ENCODE measurements around the gene SERPINB4. TPM values are rescaled to one million over a fixed set of nuclear protein-coding genes. Genes with fewer than 3 reads are reported as not detected.

Gene SERPINB4
- total and polyA plus RNA-seq, 2 donors from 2014 or later = not detected

DNA sequence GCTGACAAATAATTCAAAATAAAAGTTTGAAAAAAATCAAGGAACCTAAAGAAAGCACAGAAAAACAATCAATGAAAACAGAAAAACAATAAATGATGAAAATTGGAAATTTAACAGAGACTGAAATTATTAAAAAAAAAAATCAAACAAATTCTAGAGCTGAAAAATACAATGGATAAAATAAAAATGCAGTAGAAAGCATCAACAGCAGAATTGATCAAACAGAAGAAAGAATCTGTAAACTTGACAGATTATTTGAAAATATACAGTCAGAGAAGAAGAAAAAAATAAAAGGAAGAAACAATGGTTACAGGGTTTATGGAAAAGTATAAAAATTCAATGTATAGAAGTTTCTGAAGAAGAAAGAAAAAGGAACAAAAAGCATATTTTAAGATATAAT, 16.2 kb downstream of the SERPINB4 start:
- TF ChIP-seq, protein P1, sequence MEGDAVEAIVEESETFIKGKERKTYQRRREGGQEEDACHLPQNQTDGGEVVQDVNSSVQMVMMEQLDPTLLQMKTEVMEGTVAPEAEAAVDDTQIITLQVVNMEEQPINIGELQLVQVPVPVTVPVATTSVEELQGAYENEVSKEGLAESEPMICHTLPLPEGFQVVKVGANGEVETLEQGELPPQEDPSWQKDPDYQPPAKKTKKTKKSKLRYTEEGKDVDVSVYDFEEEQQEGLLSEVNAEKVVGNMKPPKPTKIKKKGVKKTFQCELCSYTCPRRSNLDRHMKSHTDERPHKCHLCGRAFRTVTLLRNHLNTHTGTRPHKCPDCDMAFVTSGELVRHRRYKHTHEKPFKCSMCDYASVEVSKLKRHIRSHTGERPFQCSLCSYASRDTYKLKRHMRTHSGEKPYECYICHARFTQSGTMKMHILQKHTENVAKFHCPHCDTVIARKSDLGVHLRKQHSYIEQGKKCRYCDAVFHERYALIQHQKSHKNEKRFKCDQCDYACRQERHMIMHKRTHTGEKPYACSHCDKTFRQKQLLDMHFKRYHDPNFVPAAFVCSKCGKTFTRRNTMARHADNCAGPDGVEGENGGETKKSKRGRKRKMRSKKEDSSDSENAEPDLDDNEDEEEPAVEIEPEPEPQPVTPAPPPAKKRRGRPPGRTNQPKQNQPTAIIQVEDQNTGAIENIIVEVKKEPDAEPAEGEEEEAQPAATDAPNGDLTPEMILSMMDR (IDR thresholded peaks at IDR 0.05; ENCODE audit: borderline replicate concordance, extremely low read depth, insufficient read depth) = no peak
- intact Hi-C loops (cut with DNase I) = no loop called here
- Histone ChIP-seq H3K9ac (ENCODE audit: low read length in 3 of 3) (no peak overlapping the region), H3K36me3 (ENCODE audit: control insufficient read depth in 2 of 3, insufficient read depth in 3 of 3, low read length in 3 of 3) (no peaks in the 10 kb centered on the region), H3K27me3 (ENCODE audit: control insufficient read depth, insufficient read depth, low read length) (no peaks in the 10 kb centered on the region), H3K4me1 (ENCODE audit: control insufficient read depth in 2 of 3, insufficient read depth in 2 of 3, low read depth in 1 of 3, low read length in 3 of 3) (no peaks in the 10 kb centered on the region), H3K4me3 (ENCODE audit: low read length in 3 of 3) (no peak overlapping the region), H3K27ac (ENCODE audit: low read depth in 2 of 2, low read length in 2 of 2) (no peak overlapping the region), H3K9me3 (ENCODE audit: control insufficient read depth in 2 of 3, insufficient read depth in 1 of 3, low read length in 3 of 3) (peaks cover 0 to 11% (median 2%) of the 10 kb centered on the region in 3 donors)
- FAIRE-seq (peak; percentile 79), DNase-seq (no peak)

DNA sequence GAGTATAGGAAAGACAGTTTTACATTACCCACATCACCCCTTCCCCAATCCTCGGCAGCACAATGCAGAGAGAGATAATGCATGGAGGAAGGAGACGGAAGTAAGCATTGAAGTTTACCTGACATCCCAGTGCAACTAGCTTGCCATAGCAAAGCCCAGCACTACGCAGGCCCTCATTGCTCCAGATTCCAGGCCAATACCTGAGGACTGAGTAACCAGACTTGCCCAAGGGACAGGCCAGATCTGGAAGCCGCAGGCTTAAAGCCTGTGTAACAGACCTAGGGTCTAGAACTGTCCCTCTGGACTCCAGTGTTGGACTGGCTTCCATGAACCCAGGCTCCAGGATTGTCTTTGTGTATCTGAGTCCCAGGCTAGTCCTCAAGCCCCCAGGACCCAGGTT, 17.6 kb downstream of the SERPINB4 start:
- TF ChIP-seq, protein P1 (IDR thresholded peaks at IDR 0.05; ENCODE audit: borderline replicate concordance, extremely low read depth, insufficient read depth) = no peak
- Histone ChIP-seq H3K9ac (ENCODE audit: low read length in 3 of 3) (no peak overlapping the region), H3K27ac (ENCODE audit: low read depth in 2 of 2, low read length in 2 of 2) (no peak overlapping the region), H3K36me3 (ENCODE audit: control insufficient read depth in 2 of 3, insufficient read depth in 3 of 3, low read length in 3 of 3) (no peaks in the 10 kb centered on the region), H3K4me1 (ENCODE audit: control insufficient read depth in 2 of 3, insufficient read depth in 2 of 3, low read depth in 1 of 3, low read length in 3 of 3) (no peaks in the 10 kb centered on the region), H3K27me3 (ENCODE audit: control insufficient read depth, insufficient read depth, low read length) (no peaks in the 10 kb centered on the region), H3K9me3 (ENCODE audit: control insufficient read depth in 2 of 3, insufficient read depth in 1 of 3, low read length in 3 of 3) (peaks cover 0 to 11% (median 0%) of the 10 kb centered on the region in 3 donors), H3K4me3 (ENCODE audit: low read length in 3 of 3) (no peak overlapping the region)
- intact Hi-C loops (cut with DNase I) = no loop called here
- no peak for FAIRE-seq
- DNase-seq = no peak

DNA sequence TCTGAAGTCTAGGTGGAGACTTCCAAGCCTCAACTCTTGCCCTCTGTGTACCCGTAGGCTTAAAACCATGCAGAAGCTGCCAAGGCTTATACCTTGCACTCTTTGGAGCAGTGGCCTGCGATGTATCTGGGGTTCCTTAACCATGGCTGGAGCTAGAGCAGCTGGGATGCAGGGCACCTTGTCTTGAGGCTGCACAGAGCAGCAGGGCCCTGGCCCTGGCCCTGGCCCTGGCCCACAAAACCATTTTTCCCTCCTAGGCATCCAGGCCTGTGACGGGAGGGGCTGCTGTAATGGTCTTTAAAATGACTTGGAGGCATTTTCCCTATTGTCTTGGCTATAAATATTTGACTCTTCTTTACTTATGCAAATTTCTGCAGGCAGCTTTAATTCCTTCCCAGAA, 19.2 kb downstream of the SERPINB4 start:
- Histone ChIP-seq H3K27ac (ENCODE audit: low read depth in 2 of 2, low read length in 2 of 2) (no peak overlapping the region), H3K9ac (ENCODE audit: low read length in 3 of 3) (no peak overlapping the region), H3K4me3 (ENCODE audit: low read length in 3 of 3) (no peak overlapping the region), H3K4me1 (ENCODE audit: control insufficient read depth in 2 of 3, insufficient read depth in 2 of 3, low read depth in 1 of 3, low read length in 3 of 3) (no peaks in the 10 kb centered on the region), H3K9me3 (ENCODE audit: control insufficient read depth in 2 of 3, insufficient read depth in 1 of 3, low read length in 3 of 3) (peaks cover 0 to 11% (median 0%) of the 10 kb centered on the region in 3 donors), H3K27me3 (ENCODE audit: control insufficient read depth, insufficient read depth, low read length) (no peaks in the 10 kb centered on the region), H3K36me3 (ENCODE audit: control insufficient read depth in 2 of 3, insufficient read depth in 3 of 3, low read length in 3 of 3) (no peaks in the 10 kb centered on the region)
- intact Hi-C loops (cut with DNase I) = no loop called here
- FAIRE-seq (no peak), DNase-seq (no peak)
- TF ChIP-seq, protein P1 (IDR thresholded peaks at IDR 0.05; ENCODE audit: borderline replicate concordance, extremely low read depth, insufficient read depth) = no peak

DNA sequence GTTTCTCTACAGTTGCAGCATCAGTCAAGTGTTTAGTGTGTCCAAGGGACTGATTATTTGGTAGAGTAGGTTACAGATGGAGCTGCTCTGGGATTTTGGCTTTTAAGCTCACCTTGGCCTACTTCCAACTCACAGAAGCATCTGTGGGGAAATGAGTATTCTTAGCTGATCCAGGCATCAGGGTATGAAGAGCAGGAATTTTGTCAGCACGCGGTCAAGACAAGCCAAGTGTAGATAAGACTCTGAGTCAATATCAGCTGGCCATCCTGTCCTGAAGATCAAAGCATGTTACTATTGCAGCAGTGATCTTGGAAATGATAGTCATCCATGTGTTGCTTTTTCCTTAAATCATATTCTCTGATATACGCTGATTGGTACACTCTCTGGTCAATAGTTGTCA, 24.4 kb downstream of the SERPINB4 start:
- Histone ChIP-seq H3K4me1 (ENCODE audit: control insufficient read depth in 2 of 3, insufficient read depth in 2 of 3, low read depth in 1 of 3, low read length in 3 of 3) (no peaks in the 10 kb centered on the region), H3K36me3 (ENCODE audit: control insufficient read depth in 2 of 3, insufficient read depth in 3 of 3, low read length in 3 of 3) (no peaks in the 10 kb centered on the region), H3K9ac (ENCODE audit: low read length in 3 of 3) (no peak overlapping the region), H3K27ac (ENCODE audit: low read depth in 2 of 2, low read length in 2 of 2) (no peak overlapping the region), H3K27me3 (ENCODE audit: control insufficient read depth, insufficient read depth, low read length) (no peaks in the 10 kb centered on the region), H3K9me3 (ENCODE audit: control insufficient read depth in 2 of 3, insufficient read depth in 1 of 3, low read length in 3 of 3) (peaks cover 0 to 3% (median 0%) of the 10 kb centered on the region in 3 donors), H3K4me3 (ENCODE audit: low read length in 3 of 3) (no peak overlapping the region)
- TF ChIP-seq, protein P1 (IDR thresholded peaks at IDR 0.05; ENCODE audit: borderline replicate concordance, extremely low read depth, insufficient read depth) = no peak
- no peak for DNase-seq
- intact Hi-C loops (cut with DNase I) = no loop called here
- FAIRE-seq = no peak
